Endothelial cell of umbilical vein (primary cell): ENCODE data around the gene CACNA1C. TPM values are rescaled to one million over a fixed set of nuclear protein-coding genes. Genes with fewer than 3 reads are reported as not detected.

Experiments used
- BruUV-seq: library from RNA; stranded (reverse); fragments of 400-500 nt; replicated peaks from 2 replicates; lab custom pipeline; 2021; lab: Mats Ljungman, UMichigan
- CTCF ChIA-PET: fragments of 300-600, 350-600 bp; sonication (Branson Sonifier 250); formaldehyde crosslinking; loops from one replicate; lab custom pipeline; 2021; ENCODE audit warnings: antibody characterized with exemption, inconsistent platforms; lab: Charles Lee
- POLR2A ChIA-PET: fragments of 300-600, 350-600 bp; sonication (Branson Sonifier 250); formaldehyde crosslinking; loops from one replicate; lab custom pipeline; 2021; ENCODE audit warnings: antibody characterized with exemption, inconsistent platforms; lab: Charles Lee
- DNase-seq: peaks from one replicate; pipeline ENCODE4 v3.0.0-alpha.2; 2011; ENCODE audit warnings: low read depth, low spot score
- FAIRE-seq: peaks from 2 replicates; lab custom pipeline; 2011; peaks lifted over from hg19 to GRCh38; lab: Jason Lieb, UNC
- H2AFZ ChIP-seq: 2 replicates; pipeline ENCODE4 v1.6.0; 2012; ENCODE audit warnings: low read depth, low read length, control low read depth, inconsistent platforms
- H3K27ac ChIP-seq: 2 replicates; pipeline ENCODE4 v1.5.1; 2011; ENCODE audit warnings: low read depth, mild to moderate bottlenecking, control low read depth, low read length, moderate library complexity; ENCODE audit not compliant: insufficient read depth
- H3K27me3 ChIP-seq, 2 experiments: 2 replicates each; pipeline versions ENCODE4 v1.6.0 to v1.6.1; 2011; ENCODE audit warnings: low read length in 2 of 2, mixed read lengths in 1 of 2; ENCODE audit not compliant: control insufficient read depth in 2 of 2, insufficient read depth in 2 of 2
- H3K36me3 ChIP-seq, 2 experiments: 2 replicates in 1 of 2; 3 replicates in 1 of 2; pipeline ENCODE4 v1.5.1; 2011; ENCODE audit warnings: low read length in 2 of 2, mild to moderate bottlenecking in 1 of 2, moderate library complexity in 1 of 2; ENCODE audit not compliant: control insufficient read depth in 2 of 2, insufficient read depth in 2 of 2; ENCODE audit errors: extremely low read depth in 1 of 2
- H3K4me1 ChIP-seq: 3 replicates; pipeline ENCODE4 v1.5.1; 2011; ENCODE audit warnings: mild to moderate bottlenecking, low read length; ENCODE audit not compliant: control insufficient read depth, insufficient read depth; ENCODE audit errors: extremely low read depth
- H3K4me2 ChIP-seq: 2 replicates; pipeline ENCODE4 v1.6.1; 2011; ENCODE audit warnings: low read length, control low read depth, mixed read lengths; ENCODE audit not compliant: insufficient read depth
- H3K4me3 ChIP-seq, 3 experiments: fragments of 200-600 bp in 1 of 3; sonication (generic), shearing (Covaris generic) in 1 of 3; replicated peaks in 1 of 3; 2 replicates each; pipeline ENCODE4 v1.5.1; 2011 to 2016; ENCODE audit warnings: control low read depth in 3 of 3, low read length in 3 of 3, mild to moderate bottlenecking in 2 of 3, inconsistent platforms in 1 of 3, low read depth in 1 of 3, moderate library complexity in 1 of 3; ENCODE audit not compliant: insufficient read depth in 1 of 3
- H3K79me2 ChIP-seq: 2 replicates; pipeline ENCODE4 v1.6.0; 2012; ENCODE audit warnings: low read length, inconsistent platforms; ENCODE audit not compliant: control insufficient read depth, insufficient read depth
- H3K9ac ChIP-seq: replicated peaks from 2 replicates; pipeline ENCODE3; 2011; ENCODE audit warnings: low read length, control low read depth; ENCODE audit not compliant: insufficient read depth; ENCODE audit errors: extremely low read depth
- H3K9me1 ChIP-seq: replicated peaks from 3 replicates; pipeline ENCODE4 v1.6.0; 2011; ENCODE audit warnings: mild to moderate bottlenecking, low read length; ENCODE audit not compliant: control insufficient read depth, insufficient read depth; ENCODE audit errors: extremely low read depth
- H3K9me3 ChIP-seq: replicated peaks from 2 replicates; pipeline ENCODE4 v1.5.1; 2012; ENCODE audit warnings: low read length, inconsistent platforms; ENCODE audit not compliant: control insufficient read depth, insufficient read depth
- H4K20me1 ChIP-seq: replicated peaks from 2 replicates; pipeline ENCODE3; 2011; ENCODE audit warnings: mild to moderate bottlenecking, low read length; ENCODE audit not compliant: control insufficient read depth, insufficient read depth; ENCODE audit errors: extremely low read depth
- CTCF ChIP-seq, 2 donors: IDR thresholded peaks; 1 replicate in 1 of 2; 2 replicates in 1 of 2; pipeline ENCODE4 v1.5.1; 2011; ENCODE audit warnings: low read length in 2 of 2, mild to moderate bottlenecking in 2 of 2, moderate library complexity in 2 of 2, control low read depth in 1 of 2, inconsistent platforms in 1 of 2, low read depth in 1 of 2; ENCODE audit not compliant: insufficient read depth in 1 of 2; ENCODE audit errors: extremely low read depth in 1 of 2
- EZH2 ChIP-seq: IDR thresholded peaks from 2 replicates; pipeline ENCODE4 v1.6.1; 2012; ENCODE audit warnings: borderline replicate concordance, low read depth, mild to moderate bottlenecking, moderate library complexity, low read length, inconsistent platforms; ENCODE audit not compliant: severe bottlenecking
- FOS ChIP-seq: IDR thresholded peaks from 2 replicates; pipeline ENCODE4 v1.6.1; 2011; ENCODE audit warnings: mild to moderate bottlenecking, low read length, moderate library complexity, borderline replicate concordance; ENCODE audit not compliant: insufficient read depth
- GATA2 ChIP-seq: IDR thresholded peaks from 2 replicates; pipeline ENCODE4 v1.7.0; 2011; ENCODE audit warnings: low read depth, mild to moderate bottlenecking, moderate library complexity, mixed read lengths, low read length; ENCODE audit not compliant: insufficient read length, insufficient read depth
- JUN ChIP-seq: IDR thresholded peaks from 2 replicates; pipeline ENCODE4 v1.6.1; 2011; ENCODE audit warnings: borderline replicate concordance, low read depth; ENCODE audit not compliant: insufficient read length, insufficient read depth
- MAX ChIP-seq: IDR thresholded peaks from 2 replicates; pipeline ENCODE4 v1.6.1; 2011; ENCODE audit not compliant: insufficient read depth, insufficient read length
- MYC ChIP-seq: IDR thresholded peaks from one replicate; pipeline ENCODE4 v1.6.1; 2011; ENCODE audit warnings: mild to moderate bottlenecking, low read depth, low read length
- POLR2A ChIP-seq: IDR thresholded peaks from 2 replicates; pipeline ENCODE4 v1.6.1; 2012; ENCODE audit warnings: low read depth, mild to moderate bottlenecking, control low read depth, low read length
- POLR2AphosphoS5 ChIP-seq: IDR thresholded peaks from 2 replicates; pipeline ENCODE4 v1.6.1; 2012; ENCODE audit warnings: low read depth, mild to moderate bottlenecking, control low read depth, low read length, moderate library complexity; ENCODE audit not compliant: insufficient read depth
- dilution Hi-C: fragments of 300-500 bp; cut with MboI; formaldehyde crosslinking; loops from one replicate; pipeline ENCODE4 v1.15.0; 2019; ENCODE audit warnings: low sequenced_read_pairs; ENCODE audit not compliant: extremely low pct_ligation_motif_present
- intact Hi-C: fragments of 100-400 bp; cut with micrococcal nuclease; formaldehyde crosslinking; loops from one replicate; pipeline ENCODE4 v1.10.0; 2022
- polyA plus RNA-seq, 4 experiments: library from polyadenylated mRNA; depleted of rRNA in 3 of 4; stranded (reverse) in 3 of 4; unstranded in 1 of 4; fragments of >200 nt; gene quantifications; 2 replicates each; pipeline versions ENCODE4 v1.2.1 to v1.2.3, GENCODE V29; 2011 to 2012; ENCODE audit warnings: missing spikeins in 1 of 4
- total RNA-seq: library from RNA; stranded (reverse); gene quantifications from 2 replicates; pipeline ENCODE4 v1.2.3, GENCODE V29; 2021

Gene CACNA1C
- total and polyA plus RNA-seq, 2 donors (not counting 3 experiments of a cell fraction or from before 2014, with no cell fraction given): not detected

- BruUV-seq: no TSS peak
- no peak overlapping the region for H3K4me2 ChIP-seq
- no peak overlapping the region for H2AFZ ChIP-seq
- CTCF ChIA-PET: no interaction called here
- POLR2A ChIA-PET: no interaction called here
- no peak overlapping the region for H3K4me3 ChIP-seq
- no peaks in the 10 kb centered on the region for H3K79me2 ChIP-seq
- H3K27me3 ChIP-seq: no peaks in the 10 kb centered on the region
- dilution Hi-C loops: no loop called here
- no peaks in the 10 kb centered on the region for H3K9me1 ChIP-seq
- no peaks in the 10 kb centered on the region for H3K4me1 ChIP-seq
- no peak overlapping the region for H3K9ac ChIP-seq
- FAIRE-seq (no peak), DNase-seq (no peak)
- no peak for TF ChIP-seq MYC
- no peak for TF ChIP-seq CTCF (IDR thresholded peaks at IDR 0.05; ENCODE audit: extremely low read depth in 1 of 2, insufficient read depth in 1 of 2, low read depth in 1 of 2, low read length in 2 of 2)
- TF ChIP-seq GATA2: no peak
- no peak for TF ChIP-seq EZH2
- no peak for TF ChIP-seq JUN
- TF ChIP-seq FOS: no peak
- TF ChIP-seq POLR2AphosphoS5: no peak
- TF ChIP-seq MAX: no peak
- TF ChIP-seq POLR2A: no peak
- no peaks in the 10 kb centered on the region for H3K36me3 ChIP-seq
- H3K27ac ChIP-seq: no peak overlapping the region
- intact Hi-C loops: no loop called here
- H4K20me1 ChIP-seq: no peaks in the 10 kb centered on the region
- no peaks in the 10 kb centered on the region for H3K9me3 ChIP-seq
These were observed 107.3 kb downstream of the CACNA1C start for GRCh38 chr12:2160043-2160442.
